Ramos (cell line): ENCODE data around the gene CSF3R.

Experiments
- in situ Hi-C: fragments of 300-500 bp; cut with MboI; formaldehyde crosslinking; loops from one replicate; pipeline ENCODE4 v1.14.3; 2022; ENCODE audit warnings: low sequenced_read_pairs; ENCODE audit not compliant: unreplicated experiment

The CSF3R gene

GRCh38 chr1:36463803-36464604 is 18.7 kb downstream of the CSF3R start, which contains the start of gene MRPS15:
TSS of gene MRPS15 (minus strand) at chr1:36464384. CDS start at chr1:36464275, 109 bp downstream.
- in situ Hi-C loops, result no loop called here

- in situ Hi-C loops, result no loop called here
These were observed 19.3 kb downstream of the CSF3R start for GRCh38 chr1:36463463-36463802.

- in situ Hi-C loops, result no loop called here
These were observed 23.8 kb downstream of the CSF3R start for GRCh38 chr1:36458910-36459309.

- in situ Hi-C loops, result no loop called here
These were observed 25.0 kb downstream of the CSF3R start for GRCh38 chr1:36457691-36458090.

- in situ Hi-C loops, result no loop called here
These were observed 26.3 kb downstream of the CSF3R start for GRCh38 chr1:36456391-36456928.

GRCh38 chr1:36455386-36455785 is 27.3 kb downstream of the CSF3R start:
- in situ Hi-C loops, result no loop called here

- in situ Hi-C loops, result no loop called here
These were observed 28.9 kb downstream of the CSF3R start for GRCh38 chr1:36453600-36454388.

GRCh38 chr1:36453051-36453450 is 29.7 kb downstream of the CSF3R start:
- in situ Hi-C loops, result no loop called here

- in situ Hi-C loops, result no loop called here
These were observed 31.8 kb downstream of the CSF3R start for GRCh38 chr1:36450919-36451305.

GRCh38 chr1:36450270-36450918 is 32.3 kb downstream of the CSF3R start, which contains the start of gene OSCP1:
TSS of gene OSCP1 (minus strand) at chr1:36450451. CDS start at chr1:36450369, 82 bp downstream.
- in situ Hi-C loops, result no loop called here

GRCh38 chr1:36448530-36449056 is 34.1 kb downstream of the CSF3R start:
- in situ Hi-C loops, result no loop called here

- in situ Hi-C loops, result no loop called here
These were observed 35.3 kb downstream of the CSF3R start for GRCh38 chr1:36447450-36447849.

- in situ Hi-C loops, result no loop called here
These were observed 36.0 kb downstream of the CSF3R start for GRCh38 chr1:36446746-36447145.

GRCh38 chr1:36446271-36446670 is 36.4 kb downstream of the CSF3R start:
- in situ Hi-C loops, result no loop called here

- in situ Hi-C loops, result no loop called here
These were observed 39.4 kb downstream of the CSF3R start for GRCh38 chr1:36443297-36443696.

GRCh38 chr1:36442337-36442736 is 40.4 kb downstream of the CSF3R start:
- in situ Hi-C loops, result no loop called here

- in situ Hi-C loops, result no loop called here
These were observed 42.1 kb downstream of the CSF3R start for GRCh38 chr1:36440646-36441045.

- in situ Hi-C loops, result no loop called here
These were observed 42.7 kb downstream of the CSF3R start for GRCh38 chr1:36440044-36440443.

GRCh38 chr1:36438715-36439114 is 44.0 kb downstream of the CSF3R start:
- in situ Hi-C loops, result no loop called here

GRCh38 chr1:36436821-36437220 is 45.9 kb downstream of the CSF3R start:
- in situ Hi-C loops, result no loop called here
